CD1c-positive myeloid dendritic cell (primary cell): Measurements from ENCODE around the gene VPS37D.
"Not testable (repeated sequence)": the region's sequence is repeated elsewhere in the genome, so short reads cannot be mapped to it uniquely, and the experiment has no call there.

Source experiments
- DNase-seq: peaks from one replicate; pipeline ENCODE4 v3.0.0-alpha.2; 2016; ENCODE audit errors: extremely low spot score

VPS37D gene

GRCh38 chr7:73646785-73647724 lies 20.6 kb upstream of the VPS37D start:
- DNase-seq, result no peak

- peak; percentile 33 for DNase-seq
These were observed 19.7 kb upstream of the VPS37D start for GRCh38 chr7:73647725-73648592.

GRCh38 chr7:73648593-73649332 lies 18.9 kb upstream of the VPS37D start:
- no peak for DNase-seq

- no peak for DNase-seq
These were observed 18.1 kb upstream of the VPS37D start for GRCh38 chr7:73649576-73649975.

GRCh38 chr7:73650524-73650923 lies 17.1 kb upstream of the VPS37D start:
- no peak for DNase-seq

- DNase-seq, result no peak
These were observed 15.1 kb upstream of the VPS37D start for GRCh38 chr7:73652541-73652949.

GRCh38 chr7:73655309-73655708 lies 12.3 kb upstream of the VPS37D start:
- DNase-seq, result not testable (repeated sequence)

GRCh38 chr7:73659983-73660382 lies 7.6 kb upstream of the VPS37D start:
- no peak for DNase-seq

- DNase-seq, result not testable (repeated sequence)
These were observed 7.0 kb upstream of the VPS37D start for GRCh38 chr7:73660594-73660993.

GRCh38 chr7:73663033-73663432 lies 4.6 kb upstream of the VPS37D start:
- DNase-seq, result no peak

- no peak for DNase-seq
These were observed 663 bp downstream of the VPS37D start for GRCh38 chr7:73668103-73668885.

GRCh38 chr7:73668886-73669230 lies 1.2 kb downstream of the VPS37D start:
- DNase-seq, result no peak

GRCh38 chr7:73669288-73669701 lies 1.7 kb downstream of the VPS37D start:
- no peak for DNase-seq

GRCh38 chr7:73669858-73670385 lies 2.3 kb downstream of the VPS37D start:
- DNase-seq, result no peak

- no peak for DNase-seq
These were observed 3.7 kb downstream of the VPS37D start for GRCh38 chr7:73671322-73671661.

GRCh38 chr7:73671857-73672445 lies 4.3 kb downstream of the VPS37D start:
- no peak for DNase-seq

- no peak for DNase-seq
These were observed 7.0 kb downstream of the VPS37D start for GRCh38 chr7:73674468-73675124.

- DNase-seq, result not testable (repeated sequence)
These were observed 8.4 kb downstream of the VPS37D start for GRCh38 chr7:73676062-73676461.

- no peak for DNase-seq
These were observed 11.2 kb downstream of the VPS37D start for GRCh38 chr7:73678862-73679261.

- DNase-seq, result no peak
These were observed 12.1 kb downstream of the VPS37D start for GRCh38 chr7:73679709-73680108.
